GM23248 (cell line): ENCODE results near the gene RPL21. TPM values are rescaled to one million over a fixed set of nuclear protein-coding genes. Genes with fewer than 3 reads are reported as not detected.
A peak's percentile ranks its signal among the peaks of the same experiment; 100 is the strongest.
"Not testable (repeated sequence)": the region's sequence is repeated elsewhere in the genome, so short reads cannot be mapped to it uniquely, and the experiment has no call there.

Source experiments
- DNase-seq: peaks from one replicate; pipeline ENCODE4 v3.0.0-alpha.2; 2015
- H2AFZ ChIP-seq: fragments of 200-600 bp; sonication (generic); 2 replicates; pipeline ENCODE4 v1.6.1; 2016; ENCODE audit warnings: antibody characterized with exemption
- H3F3A ChIP-seq: fragments of 200-600 bp; sonication (generic); 2 replicates; pipeline ENCODE4 v1.6.1; 2016; ENCODE audit warnings: mild to moderate bottlenecking, antibody characterized with exemption, mixed run types; ENCODE audit not compliant: insufficient read depth
- H3K27ac ChIP-seq: fragments of 200-600 bp; sonication (generic); 2 replicates; pipeline ENCODE4 v1.5.1; 2016; ENCODE audit warnings: mild to moderate bottlenecking
- H3K27me3 ChIP-seq: fragments of 200-600 bp; sonication (generic); replicated peaks from 2 replicates; pipeline ENCODE4 v1.6.1; 2016; ENCODE audit warnings: mild to moderate bottlenecking; ENCODE audit not compliant: insufficient read depth
- H3K36me3 ChIP-seq: fragments of 200-600 bp; sonication (generic); 2 replicates; pipeline ENCODE4 v1.6.1; 2016; ENCODE audit warnings: low read depth, mild to moderate bottlenecking
- H3K4me1 ChIP-seq: fragments of 200-600 bp; sonication (generic); 2 replicates; pipeline ENCODE4 v1.6.1; 2016; ENCODE audit warnings: mild to moderate bottlenecking; ENCODE audit not compliant: insufficient read depth
- H3K4me2 ChIP-seq: fragments of 200-600 bp; sonication (generic); one replicate; pipeline ENCODE4 v1.6.1; 2016; ENCODE audit warnings: mild to moderate bottlenecking; ENCODE audit not compliant: unreplicated experiment
- H3K4me3 ChIP-seq: fragments of 200-600 bp; sonication (generic); 2 replicates; pipeline ENCODE4 v1.5.1; 2016; ENCODE audit warnings: mild to moderate bottlenecking
- H3K79me2 ChIP-seq: fragments of 200-600 bp; sonication (generic); 2 replicates; pipeline ENCODE4 v1.6.1; 2016; ENCODE audit warnings: mild to moderate bottlenecking; ENCODE audit not compliant: insufficient read depth
- H3K9ac ChIP-seq: fragments of 200-600 bp; sonication (generic); 2 replicates; pipeline ENCODE4 v1.6.1; 2016; ENCODE audit warnings: mild to moderate bottlenecking
- H3K9me2 ChIP-seq: fragments of 200-600 bp; sonication (generic); 2 replicates; pipeline ENCODE4 v1.6.1; 2016; ENCODE audit warnings: mixed run types, mild to moderate bottlenecking, moderate library complexity; ENCODE audit not compliant: insufficient read depth
- H3K9me3 ChIP-seq: fragments of 200-600 bp; sonication (generic); one replicate; pipeline ENCODE4 v1.6.1; 2017; ENCODE audit warnings: low read depth
- H4K20me1 ChIP-seq: fragments of 200-600 bp; sonication (generic); 2 replicates; pipeline ENCODE4 v1.6.0; 2016; ENCODE audit not compliant: insufficient read depth
- EZH2 ChIP-seq: fragments of 200-600 bp; sonication (generic); IDR thresholded peaks from 2 replicates; pipeline ENCODE4 v1.6.1; 2018; ENCODE audit warnings: antibody characterized with exemption, mild to moderate bottlenecking; ENCODE audit not compliant: insufficient read depth, poor library complexity, severe bottlenecking
- EZH2phosphoT487 ChIP-seq: fragments of 200-600 bp; sonication (generic); IDR thresholded peaks from 2 replicates; pipeline ENCODE4 v1.6.1; 2018; ENCODE audit warnings: antibody characterized with exemption, moderate library complexity, mild to moderate bottlenecking, low read depth; ENCODE audit not compliant: insufficient read depth
- WGBS, 2 experiments: methylation state at CpG; one replicate each; pipeline ENCODE4 v1.1.6; 2015 to 2017; ENCODE audit warnings: low lambda C conversion rate in 2 of 2, low coverage in 1 of 2; ENCODE audit errors: missing lambda C conversion rate in 2 of 2; 5-methylcytosine and 5-hydroxymethylcytosine counted together
- in situ Hi-C: fragments of 300-500 bp; cut with MboI; formaldehyde crosslinking; loops from 2 replicates; pipeline ENCODE4 v1.15.0; 2020
- polyA plus RNA-seq: library from polyadenylated mRNA; unstranded; fragments of >200 nt; fragmentation: Nextera tagmentation; extraction: Ambion mirVana; gene quantifications from 2 replicates; pipeline ENCODE4 v1.2.1, GENCODE V29; 2016
- total RNA-seq: library from RNA; depleted of rRNA; stranded (reverse); fragments of >200 nt; shearing (Covaris generic); gene quantifications from 2 replicates; pipeline ENCODE4 v1.2.3, GENCODE V29; 2014

The RPL21 gene
- total and polyA plus RNA-seq, 2 experiments from 2014 or later, result 434 to 638 TPM

DNA sequence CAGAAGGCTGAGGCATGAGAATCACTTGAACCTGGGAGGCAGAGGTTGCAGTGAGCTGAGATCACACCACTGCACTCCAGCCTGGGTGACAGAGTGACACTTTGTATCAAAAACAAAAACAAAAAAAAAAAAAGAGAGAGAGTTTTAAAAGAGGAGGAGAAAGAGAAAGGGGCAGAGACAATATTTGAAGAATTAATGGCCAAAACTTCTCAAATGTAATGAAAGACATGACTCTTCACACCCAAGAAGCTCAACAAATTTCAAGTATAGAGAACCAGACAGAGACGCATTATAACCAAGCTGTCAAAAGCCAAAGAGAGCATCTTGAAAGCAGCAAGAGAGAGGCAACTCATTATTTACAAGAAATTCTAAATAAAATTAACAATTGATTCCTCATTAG lies 42.8 kb upstream of the RPL21 start:
- no peaks in the 10 kb centered on the region for H3K36me3 ChIP-seq
- 89 to 95% methylated on average over 1 of the region's 1 CpG for WGBS, 2 experiments
- H3K4me3 ChIP-seq, result no peak overlapping the region
- no peak overlapping the region for H3K4me2 ChIP-seq
- peaks cover 4% of the 10 kb centered on the region; the same call in 1 of the 2 replicates for H3F3A ChIP-seq
- H3K27me3 ChIP-seq, result no peaks in the 10 kb centered on the region
- TF ChIP-seq EZH2phosphoT487, result no peak
- TF ChIP-seq EZH2, result no peak
- peaks cover 8% of the 10 kb centered on the region for H3K4me1 ChIP-seq
- no peaks in the 10 kb centered on the region for H3K9me2 ChIP-seq
- no peak overlapping the region for H3K27ac ChIP-seq
- H3K9me3 ChIP-seq, result no peaks in the 10 kb centered on the region
- H3K79me2 ChIP-seq, result no peaks in the 10 kb centered on the region
- H2AFZ ChIP-seq, result no peak overlapping the region
- no peak for DNase-seq
- H3K9ac ChIP-seq, result no peak overlapping the region
- H4K20me1 ChIP-seq, result no peaks in the 10 kb centered on the region
- in situ Hi-C loops, result no loop called here

- Histone ChIP-seq H2AFZ (no peak overlapping the region; the same call in 1 of the 2 replicates), H3K4me1 (peaks cover 8% of the 10 kb centered on the region), H3F3A (peaks cover 4% of the 10 kb centered on the region; the same call in 1 of the 2 replicates), H3K27ac (peak overlapping the region; percentile 48), H3K4me2 (no peak overlapping the region), H3K4me3 (no peak overlapping the region), H3K27me3 (no peaks in the 10 kb centered on the region), H3K9ac (peak overlapping the region; percentile 36; the same call in 1 of the 2 replicates), H3K9me3 (no peaks in the 10 kb centered on the region), H3K36me3 (no peaks in the 10 kb centered on the region), H4K20me1 (no peaks in the 10 kb centered on the region), H3K79me2 (no peaks in the 10 kb centered on the region), H3K9me2 (no peaks in the 10 kb centered on the region)
- in situ Hi-C loops, result no loop called here
- 96 to 98% methylated on average over 1 of the region's 1 CpG for WGBS, 2 experiments
- TF ChIP-seq EZH2phosphoT487, result no peak
- TF ChIP-seq EZH2, result no peak
- DNase-seq, result no peak
Observed at GRCh38 chr13:27211271-27211670, 40.1 kb upstream of the RPL21 start.

DNA sequence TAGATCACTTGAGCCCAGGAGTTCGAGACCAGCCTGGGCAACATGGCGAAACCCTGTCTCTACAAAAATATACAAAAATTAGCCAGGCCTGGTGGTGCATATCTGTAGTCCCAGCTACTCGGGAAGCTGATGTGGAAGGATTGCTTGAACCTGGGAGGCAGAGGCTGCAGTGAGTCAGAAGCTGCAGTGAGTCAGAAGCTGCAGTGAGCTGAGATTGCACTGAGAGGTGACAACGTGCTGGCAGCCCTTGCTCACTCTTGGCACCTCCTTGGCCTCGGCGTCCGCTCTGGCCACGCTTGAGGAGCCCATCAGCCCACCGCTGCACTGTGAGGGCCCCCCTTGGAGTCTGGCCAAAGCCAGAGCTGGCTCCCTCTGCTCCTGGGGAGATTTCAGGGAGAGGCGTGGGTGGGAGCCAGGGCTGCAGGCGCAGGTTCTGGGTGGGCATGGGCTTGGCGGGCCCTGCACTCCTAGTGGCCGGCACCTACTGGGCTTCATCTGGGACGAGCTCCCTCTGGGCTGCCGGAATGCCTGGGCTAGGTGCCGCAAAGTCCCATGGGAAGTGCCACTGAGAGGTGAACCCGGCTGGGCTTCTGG lies 39.5 kb upstream of the RPL21 start:
- Histone ChIP-seq H3K36me3 (no peaks in the 10 kb centered on the region), H3K4me1 (peaks cover 8% of the 10 kb centered on the region), H3K4me3 (no peak overlapping the region), H3K4me2 (peak overlapping the region; percentile 13), H3K9me3 (no peaks in the 10 kb centered on the region), H3K27me3 (no peaks in the 10 kb centered on the region), H3K9me2 (no peaks in the 10 kb centered on the region), H3K27ac (peak overlapping the region; percentile 48), H3F3A (peaks cover 4% of the 10 kb centered on the region; the same call in 1 of the 2 replicates), H3K79me2 (no peaks in the 10 kb centered on the region), H3K9ac (peak overlapping the region; percentile 36; the same call in 1 of the 2 replicates), H2AFZ (no peak overlapping the region; the same call in 1 of the 2 replicates), H4K20me1 (no peaks in the 10 kb centered on the region)
- 52 to 56% methylated on average over 17 of the region's 17 CpGs for WGBS, 2 experiments
- DNase-seq, result peak; percentile 88
- TF ChIP-seq EZH2, result no peak
- no peak for TF ChIP-seq EZH2phosphoT487
- in situ Hi-C loops, result no loop called here

GRCh38 chr13:27213386-27213785 lies 38.0 kb upstream of the RPL21 start:
- H2AFZ ChIP-seq, H3K79me2 ChIP-seq, H3K27me3 ChIP-seq, H3K4me2 ChIP-seq, H3K36me3 ChIP-seq, in situ Hi-C loops, H3K27ac ChIP-seq, DNase-seq, H3F3A ChIP-seq, H3K9me2 ChIP-seq, H3K4me3 ChIP-seq, H3K9me3 ChIP-seq, H3K9ac ChIP-seq, H4K20me1 ChIP-seq, H3K4me1 ChIP-seq: not testable (repeated sequence)
- 90 to 100% methylated on average over 5 of the region's 5 CpGs for WGBS, 2 experiments

DNA sequence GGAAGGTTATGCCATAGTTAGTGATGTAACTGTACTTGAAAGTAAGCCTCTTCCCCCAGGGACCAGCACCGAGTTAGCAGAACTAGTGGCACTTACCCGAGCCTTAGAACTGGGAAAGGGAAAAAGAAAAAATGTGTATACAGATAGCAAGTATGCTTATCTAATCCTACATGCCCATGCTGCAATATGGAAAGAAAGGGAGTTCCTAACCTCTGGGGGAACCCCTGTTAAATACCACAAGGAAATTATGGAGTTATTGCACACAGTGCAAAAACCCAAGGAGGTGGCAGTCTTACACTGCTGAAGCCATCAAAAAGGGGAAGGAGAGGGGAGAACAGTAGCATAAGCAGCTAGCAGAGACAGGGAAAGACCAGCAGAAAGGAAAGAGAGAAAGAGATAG lies 33.6 kb upstream of the RPL21 start:
- in situ Hi-C loops, result not testable (repeated sequence)
- WGBS, 2 experiments, result 76 to 83% methylated on average over 2 of the region's 2 CpGs

DNA sequence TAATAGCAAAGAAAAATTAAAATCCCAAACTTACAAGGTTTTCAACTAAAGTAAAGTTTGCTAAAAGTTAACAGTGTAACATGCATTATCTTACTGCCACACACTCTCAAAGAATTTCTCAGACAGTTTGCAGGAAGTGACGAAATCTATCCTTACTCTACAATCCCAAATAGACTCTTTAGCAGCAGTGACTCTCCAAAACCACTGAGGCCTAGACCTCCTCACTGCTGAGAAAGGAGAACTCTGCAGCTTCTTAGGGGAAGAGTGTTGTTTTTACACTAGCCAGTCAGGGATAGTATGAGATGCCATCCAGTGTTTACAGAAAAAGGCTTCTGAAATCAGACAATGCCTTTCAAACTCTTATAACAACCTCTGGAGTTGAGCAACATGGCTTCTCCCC lies 32.5 kb upstream of the RPL21 start:
- H3K79me2 ChIP-seq, H3K9me2 ChIP-seq, H3K9ac ChIP-seq, H3K4me1 ChIP-seq, H4K20me1 ChIP-seq, H3K27ac ChIP-seq, DNase-seq, H3K36me3 ChIP-seq, H3F3A ChIP-seq, H3K27me3 ChIP-seq, H3K9me3 ChIP-seq, H3K4me3 ChIP-seq, H3K4me2 ChIP-seq, in situ Hi-C loops: not testable (repeated sequence)
- WGBS, 2 experiments, result 52 to 54% methylated on average over 1 of the region's 1 CpG
- peak overlapping the region; percentile 64 for H2AFZ ChIP-seq

More for the DNA sequence above, 33.6 kb upstream of the RPL21 start:
- H3K27ac ChIP-seq, DNase-seq, H3K9me2 ChIP-seq, H3K79me2 ChIP-seq, H3K9ac ChIP-seq, H2AFZ ChIP-seq, H3K36me3 ChIP-seq, H3F3A ChIP-seq, H3K27me3 ChIP-seq, H3K4me1 ChIP-seq, H3K4me3 ChIP-seq, H4K20me1 ChIP-seq, H3K9me3 ChIP-seq, H3K4me2 ChIP-seq: not testable (repeated sequence)
